GM21723 (cell line): ENCODE measurements around the gene ITPK1.

ENCODE experiments used
- ATAC-seq: cut with Tn5 transposase; IDR thresholded peaks from one replicate; pipeline ENCODE4 v1.9.1; 2021; ENCODE audit warnings: mild to moderate bottlenecking, moderate library complexity; ENCODE audit not compliant: unreplicated experiment

The ITPK1 gene

GRCh38 chr14:93045965-93046704 lies 69.6 kb downstream of the ITPK1 start:
- ATAC-seq: no peak

DNA sequence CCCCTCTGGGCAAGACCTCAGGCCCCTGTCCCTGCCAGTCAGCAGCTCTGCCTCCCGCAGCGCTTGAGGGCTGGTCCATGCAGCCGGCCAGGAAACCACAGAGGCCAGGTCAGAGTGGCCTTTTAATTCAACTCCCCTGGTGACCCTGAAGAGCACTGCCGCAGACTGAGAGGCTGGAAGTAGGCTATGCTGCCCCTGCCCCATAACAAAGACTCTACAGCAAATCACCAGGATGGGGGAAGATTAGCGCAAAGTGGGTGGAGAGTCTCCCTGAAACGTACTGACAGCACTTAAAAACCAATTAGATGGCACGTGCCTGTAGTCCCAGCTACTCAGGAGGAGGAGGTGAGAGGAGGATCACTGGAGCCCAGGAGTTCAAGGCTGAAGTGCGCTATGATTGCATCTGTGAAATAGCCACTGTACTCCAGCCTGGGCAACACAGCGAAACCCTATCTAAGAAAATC lies 70.5 kb downstream of the ITPK1 start:
- ATAC-seq: peak; percentile 19

GRCh38 chr14:93044556-93044955 lies 71.2 kb downstream of the ITPK1 start:
- peak; percentile 84 for ATAC-seq

- no peak for ATAC-seq
Measured at GRCh38 chr14:93044121-93044520, 71.6 kb downstream of the ITPK1 start.

DNA sequence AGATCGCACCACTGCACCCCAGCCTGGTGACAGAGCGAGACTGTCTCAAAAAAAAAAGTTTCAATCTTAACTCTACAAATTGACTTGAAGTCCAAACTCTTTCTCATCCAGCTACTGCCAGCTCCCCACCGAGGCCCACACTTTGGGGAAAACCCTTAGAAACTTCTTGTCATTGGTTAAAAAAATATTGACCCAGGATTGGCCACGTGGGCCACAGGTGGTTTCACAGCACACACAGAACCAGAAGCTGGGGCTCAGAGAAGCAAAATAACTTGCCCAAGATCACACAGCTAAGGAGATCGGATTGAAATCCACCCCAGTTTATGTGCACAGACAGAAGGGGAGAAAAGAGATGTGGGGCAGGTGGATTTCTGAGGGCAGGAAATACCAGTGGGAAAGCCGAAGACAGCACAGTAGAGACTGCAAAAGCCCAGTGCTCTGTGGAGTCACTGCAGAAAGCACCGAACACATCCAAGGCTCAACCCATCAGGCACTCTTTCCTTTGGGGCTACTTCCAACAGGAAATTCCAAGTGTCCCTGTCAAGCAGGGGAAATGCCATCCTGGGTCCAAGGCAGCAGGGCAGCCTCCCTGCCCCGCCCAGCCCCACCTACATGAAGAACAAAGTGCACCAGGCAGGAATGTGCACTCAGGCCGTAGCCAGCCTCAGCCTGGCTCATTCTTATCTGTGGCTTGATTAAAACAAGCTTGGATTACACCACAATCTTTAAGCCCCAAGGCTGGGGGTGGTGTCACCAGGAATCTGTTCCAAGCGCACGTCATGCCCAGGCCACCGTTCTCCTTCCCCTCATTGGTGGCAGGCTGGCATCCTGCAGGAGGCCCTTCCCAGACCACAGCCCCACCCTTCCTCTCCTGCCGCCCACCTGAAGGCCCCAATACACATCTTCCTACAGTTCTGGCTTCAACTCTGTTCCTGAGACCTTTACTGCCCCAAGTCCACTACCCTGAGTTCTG lies 72.5 kb downstream of the ITPK1 start:
- ATAC-seq: no peak

- ATAC-seq: no peak
Measured at GRCh38 chr14:93041830-93042229, 73.9 kb downstream of the ITPK1 start.

DNA sequence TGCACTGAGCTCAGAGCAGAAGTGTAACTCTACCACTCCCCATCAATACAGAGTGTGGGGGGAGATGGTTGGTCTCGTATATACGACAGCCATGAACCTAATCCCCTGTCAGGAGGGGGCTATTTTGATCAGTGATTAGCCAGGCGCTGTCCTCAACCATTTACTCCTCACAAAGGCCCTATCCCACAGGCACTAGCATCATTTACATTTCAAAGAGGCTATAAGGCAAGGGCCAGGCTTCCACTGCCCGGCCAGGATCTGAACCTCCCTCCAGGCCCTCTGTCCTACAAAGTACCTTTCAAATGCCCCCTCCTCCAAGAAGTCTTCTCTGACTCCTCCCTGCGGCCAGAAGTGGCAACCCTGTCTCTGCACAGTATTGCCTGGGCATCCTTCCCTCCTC lies 74.7 kb downstream of the ITPK1 start:
- no peak for ATAC-seq

DNA sequence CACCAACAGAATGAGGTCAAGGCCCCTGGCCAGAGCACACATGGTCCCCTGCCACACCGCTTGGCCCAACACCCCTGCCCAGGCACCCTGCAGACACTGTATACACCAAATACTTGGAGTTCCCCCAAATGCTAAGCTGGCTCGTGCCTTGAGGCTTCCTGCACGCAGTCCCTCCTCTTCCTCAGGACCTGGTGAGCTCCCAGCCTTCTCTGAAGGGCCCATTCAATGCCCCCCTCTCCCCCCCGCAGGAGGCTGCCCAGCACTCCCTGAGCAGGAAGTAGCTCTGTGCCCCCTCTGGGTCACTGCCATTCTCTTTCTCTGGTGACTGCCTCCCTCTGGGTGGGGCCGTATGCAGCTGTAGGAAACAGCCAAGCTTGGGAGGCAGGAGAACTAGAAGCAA lies 75.3 kb downstream of the ITPK1 start:
- ATAC-seq: no peak

DNA sequence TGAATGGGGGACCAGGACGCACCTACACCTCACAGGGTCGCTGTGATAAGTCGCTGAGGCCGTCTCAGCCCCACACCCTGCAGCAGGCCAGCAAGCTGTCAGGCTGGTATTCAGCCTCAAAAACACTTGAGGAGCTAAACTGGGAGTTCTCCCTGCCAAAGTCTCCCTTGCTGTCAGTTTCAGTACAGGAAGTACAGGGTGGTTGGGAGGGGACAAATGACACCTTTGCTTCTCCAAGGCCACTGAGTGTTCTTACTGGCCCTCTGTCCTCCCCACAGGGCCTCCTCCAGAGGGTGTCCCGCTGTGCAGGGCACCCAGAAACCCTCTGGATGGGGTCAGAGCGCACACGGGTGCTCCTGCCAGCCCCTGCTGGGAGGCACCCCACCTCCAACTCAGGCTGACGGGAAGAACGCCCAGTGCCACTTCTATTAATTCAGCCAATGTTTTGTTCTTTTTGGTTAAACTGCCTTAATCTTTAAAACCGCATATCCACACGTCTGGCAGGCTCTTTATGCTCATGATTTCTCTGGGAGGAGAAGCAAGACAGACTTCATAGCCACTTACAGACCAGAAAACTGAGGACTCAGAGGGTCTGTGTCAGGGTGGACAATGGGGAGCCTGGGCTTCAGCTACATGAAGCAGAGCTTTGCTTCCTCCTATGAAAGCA lies 75.9 kb downstream of the ITPK1 start:
- no peak for ATAC-seq

DNA sequence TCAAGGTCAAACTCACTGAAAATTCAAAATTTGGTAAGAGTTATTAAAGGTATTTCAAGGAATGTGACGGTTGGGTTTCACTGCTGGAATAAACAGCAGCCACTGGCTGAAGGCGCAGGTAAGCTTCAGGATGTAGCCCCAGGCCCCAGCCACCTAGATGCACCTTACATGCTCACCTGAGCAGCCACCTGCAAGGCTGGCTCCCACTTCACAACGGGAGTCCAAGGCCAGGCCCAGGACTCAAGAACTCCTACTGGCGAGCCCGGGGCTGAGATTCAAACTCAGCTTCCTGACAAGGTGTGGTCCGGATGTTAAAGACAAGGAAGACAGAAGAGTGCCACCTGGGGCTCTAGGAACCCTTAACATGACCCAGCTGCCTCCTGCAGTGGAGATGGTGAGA lies 78.4 kb downstream of the ITPK1 start:
- ATAC-seq: no peak

GRCh38 chr14:93036652-93037345 lies 78.9 kb downstream of the ITPK1 start:
- no peak for ATAC-seq

DNA sequence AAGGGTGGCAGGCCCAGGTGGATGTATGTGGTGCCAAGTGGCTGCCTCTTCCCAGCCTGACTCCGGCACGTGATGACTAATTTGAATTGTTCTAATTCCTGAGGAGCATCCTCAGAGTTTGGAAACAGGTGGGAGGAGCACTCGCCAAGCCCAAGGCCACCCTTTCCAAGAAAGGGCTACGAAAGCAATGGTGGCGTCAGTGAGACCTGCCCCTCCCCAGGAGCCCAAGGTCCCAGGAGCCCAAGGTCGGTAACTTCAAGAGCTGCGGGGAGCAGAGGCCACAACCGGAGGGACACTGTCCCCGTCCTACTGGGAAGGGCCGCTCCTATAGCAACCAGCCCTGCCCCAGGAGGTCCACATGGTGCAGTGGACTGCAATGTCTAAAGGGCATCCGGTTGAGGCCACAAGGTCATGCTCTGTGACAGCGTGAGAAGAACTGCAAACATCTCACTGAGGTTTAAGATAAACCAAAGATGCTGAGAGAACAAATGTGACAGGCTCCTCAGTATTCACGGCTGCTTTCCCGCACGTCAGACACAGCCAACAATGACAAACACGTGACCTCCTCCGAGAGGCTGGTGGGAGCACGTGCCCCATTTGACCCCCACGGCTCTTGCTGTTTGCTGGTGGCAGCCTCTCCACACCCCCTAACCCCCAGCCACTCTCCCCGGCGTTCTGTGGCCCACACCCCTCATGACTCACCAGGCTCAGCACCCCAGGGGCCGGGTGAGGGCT lies 79.6 kb downstream of the ITPK1 start:
- ATAC-seq: no peak

DNA sequence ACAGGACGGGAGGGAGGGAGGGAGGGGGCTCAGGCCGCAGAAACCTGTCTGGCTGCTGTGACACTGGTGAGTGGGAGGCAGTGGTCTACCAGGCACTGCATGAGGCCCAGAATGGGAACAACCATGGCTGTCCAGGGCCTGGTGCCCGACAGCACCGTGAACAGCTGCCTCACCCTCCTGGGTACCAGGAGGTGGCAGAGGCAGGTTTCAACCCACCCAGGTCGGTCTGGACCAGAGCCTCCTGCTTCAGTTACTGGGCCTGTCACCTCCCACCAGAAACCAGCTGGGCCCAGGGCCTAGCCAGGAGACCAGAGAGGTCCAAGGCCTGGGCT lies 80.2 kb downstream of the ITPK1 start:
- no peak for ATAC-seq

- ATAC-seq: no peak
Measured at GRCh38 chr14:93034671-93034994, 81.1 kb downstream of the ITPK1 start.

DNA sequence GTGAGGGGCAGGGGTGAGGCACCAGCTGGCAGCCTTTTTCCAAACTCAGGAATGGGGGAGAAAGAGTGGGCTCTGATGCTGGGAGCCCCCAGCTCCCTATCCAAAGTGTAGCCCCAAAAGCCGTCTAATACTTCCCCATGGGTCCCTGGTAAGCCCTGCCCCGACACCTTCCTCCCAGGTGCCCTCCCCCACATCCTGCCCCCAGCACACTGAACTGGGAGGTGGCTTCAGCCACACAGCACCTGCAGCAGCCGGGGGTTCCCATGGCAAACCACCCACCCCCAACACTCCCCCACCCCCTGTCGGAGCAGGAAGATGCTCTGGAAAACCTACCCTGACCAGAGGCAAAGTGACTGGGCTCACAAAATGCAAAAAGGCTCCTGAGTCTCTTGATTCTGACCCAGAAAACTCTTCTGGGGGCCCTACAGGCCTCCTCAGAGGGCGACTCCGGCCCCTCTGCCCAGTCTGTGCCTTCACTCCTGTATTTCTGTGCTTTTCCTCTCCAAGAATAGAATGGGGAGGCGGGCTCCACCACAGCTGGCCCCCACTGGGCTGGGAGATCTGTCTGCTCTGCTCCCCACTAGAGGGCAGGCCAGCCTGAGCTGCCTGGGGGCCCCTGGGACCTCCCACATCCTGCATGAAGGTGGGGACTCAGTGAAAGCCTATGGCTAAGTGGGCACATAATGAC lies 81.6 kb downstream of the ITPK1 start:
- ATAC-seq: peak; percentile 74

GRCh38 chr14:93033084-93033982 lies 82.4 kb downstream of the ITPK1 start:
- ATAC-seq: no peak

GRCh38 chr14:93032421-93032936 lies 83.2 kb downstream of the ITPK1 start:
- ATAC-seq: no peak

- ATAC-seq: no peak
Measured at GRCh38 chr14:93031505-93032315, 84.0 kb downstream of the ITPK1 start.
